ENCODE measurements around the gene ACOT9. TPM values are rescaled to one million over a fixed set of nuclear protein-coding genes. Genes with fewer than 3 reads are reported as not detected.

The ACOT9 gene
- total and polyA plus RNA-seq, 4 donors, result 30.5 to 46.7 (median 45.1) TPM

- Histone ChIP-seq H3K4me1 (ENCODE audit: control insufficient read depth in 5 of 5, insufficient read depth in 5 of 5, low read length in 5 of 5) (peaks cover 0 to 4% (median 2%) of the 10 kb centered on the region in 5 donors), H3K27me3 (ENCODE audit: control insufficient read depth in 3 of 3, insufficient read depth in 3 of 3, low read length in 2 of 3) (peaks cover 0 to 4% (median 0%) of the 10 kb centered on the region in 3 donors), H3K27ac (ENCODE audit: low read depth in 1 of 2, low read length in 1 of 2) (no peak overlapping the region), H3K9me3 (ENCODE audit: control insufficient read depth in 4 of 4, insufficient read depth in 3 of 4, low read length in 3 of 4) (no peaks in the 10 kb centered on the region), H3K36me3 (ENCODE audit: control insufficient read depth in 4 of 4, insufficient read depth in 4 of 4, low read length in 4 of 4) (peaks cover 0 to 1% (median 0%) of the 10 kb centered on the region in 4 donors), H3K9ac (ENCODE audit: insufficient read depth in 1 of 2, low read length in 2 of 2) (no peak overlapping the region), H3K4me3 (no peak overlapping the region)
- ATAC-seq (ENCODE audit: insufficient read depth, low FRiP score), result no peak
- no peak for TF ChIP-seq CTCF (IDR thresholded peaks at IDR 0.05; ENCODE audit: control extremely low read depth, extremely low read depth)
- DNase-seq, result no peak
Observed at GRCh38 chrX:23737413-23737812, 5.7 kb downstream of the ACOT9 start.

GRCh38 chrX:23736030-23736429, 7.0 kb downstream of the ACOT9 start:
- WGBS, 2 donors, result 62 to 80% methylated on average over 3 of the region's 3 CpGs

GRCh38 chrX:23732704-23733103, 10.4 kb downstream of the ACOT9 start:
- peaks cover 0 to 10% (median 2%) of the 10 kb centered on the region in 3 donors for H3K27me3 ChIP-seq (ENCODE audit: control insufficient read depth in 3 of 3, insufficient read depth in 3 of 3, low read length in 2 of 3)
- peaks cover 0 to 5% (median 3%) of the 10 kb centered on the region in 4 donors for H3K36me3 ChIP-seq (ENCODE audit: control insufficient read depth in 4 of 4, insufficient read depth in 4 of 4, low read length in 4 of 4)
- TF ChIP-seq CTCF (IDR thresholded peaks at IDR 0.05; ENCODE audit: control extremely low read depth, extremely low read depth), result no peak
- no peaks in the 10 kb centered on the region for H3K9me3 ChIP-seq (ENCODE audit: control insufficient read depth in 4 of 4, insufficient read depth in 3 of 4, low read length in 3 of 4)
- WGBS, 2 donors, result 51 to 60% methylated on average over 5 of the region's 5 CpGs
- H3K4me3 ChIP-seq, result no peak overlapping the region
- no peak overlapping the region for H3K9ac ChIP-seq (ENCODE audit: insufficient read depth in 1 of 2, low read length in 2 of 2)
- ATAC-seq (ENCODE audit: insufficient read depth, low FRiP score) (no peak), DNase-seq (no peak)
- H3K27ac ChIP-seq (ENCODE audit: low read depth in 1 of 2, low read length in 1 of 2), result no peak overlapping the region
- no peaks in the 10 kb centered on the region for H3K4me1 ChIP-seq (ENCODE audit: control insufficient read depth in 5 of 5, insufficient read depth in 5 of 5, low read length in 5 of 5)

More at GRCh38 chrX:23736030-23736429, 7.0 kb downstream of the ACOT9 start:
- H3K4me3 ChIP-seq, result no peak overlapping the region
- no peak for TF ChIP-seq CTCF (IDR thresholded peaks at IDR 0.05; ENCODE audit: control extremely low read depth, extremely low read depth)
- ATAC-seq (ENCODE audit: insufficient read depth, low FRiP score) (no peak), DNase-seq (no peak)
- no peak overlapping the region for H3K9ac ChIP-seq (ENCODE audit: insufficient read depth in 1 of 2, low read length in 2 of 2)
- H3K27ac ChIP-seq (ENCODE audit: low read depth in 1 of 2, low read length in 1 of 2), result no peak overlapping the region
- no peaks in the 10 kb centered on the region for H3K9me3 ChIP-seq (ENCODE audit: control insufficient read depth in 4 of 4, insufficient read depth in 3 of 4, low read length in 3 of 4)
- peaks cover 0 to 3% (median 0%) of the 10 kb centered on the region in 5 donors for H3K4me1 ChIP-seq (ENCODE audit: control insufficient read depth in 5 of 5, insufficient read depth in 5 of 5, low read length in 5 of 5)
- H3K36me3 ChIP-seq (ENCODE audit: control insufficient read depth in 4 of 4, insufficient read depth in 4 of 4, low read length in 4 of 4), result peaks cover 0 to 2% (median 0%) of the 10 kb centered on the region in 4 donors
- peaks cover 0 to 4% (median 2%) of the 10 kb centered on the region in 3 donors for H3K27me3 ChIP-seq (ENCODE audit: control insufficient read depth in 3 of 3, insufficient read depth in 3 of 3, low read length in 2 of 3)

- TF ChIP-seq CTCF (IDR thresholded peaks at IDR 0.05; ENCODE audit: control extremely low read depth, extremely low read depth), result no peak
- peaks cover 0 to 12% (median 3%) of the 10 kb centered on the region in 4 donors for H3K36me3 ChIP-seq (ENCODE audit: control insufficient read depth in 4 of 4, insufficient read depth in 4 of 4, low read length in 4 of 4)
- H3K27me3 ChIP-seq (ENCODE audit: control insufficient read depth in 3 of 3, insufficient read depth in 3 of 3, low read length in 2 of 3), result peaks cover 0 to 10% (median 2%) of the 10 kb centered on the region in 3 donors
- 67 to 93% methylated on average over 1 of the region's 1 CpG for WGBS, 2 donors
- H3K4me3 ChIP-seq, result no peak overlapping the region
- ATAC-seq (ENCODE audit: insufficient read depth, low FRiP score) (no peak), DNase-seq (no peak)
- H3K27ac ChIP-seq (ENCODE audit: low read depth in 1 of 2, low read length in 1 of 2), result no peak overlapping the region
- H3K9ac ChIP-seq (ENCODE audit: insufficient read depth in 1 of 2, low read length in 2 of 2), result no peak overlapping the region
- H3K9me3 ChIP-seq (ENCODE audit: control insufficient read depth in 4 of 4, insufficient read depth in 3 of 4, low read length in 3 of 4), result no peaks in the 10 kb centered on the region
- no peaks in the 10 kb centered on the region for H3K4me1 ChIP-seq (ENCODE audit: control insufficient read depth in 5 of 5, insufficient read depth in 5 of 5, low read length in 5 of 5)
Observed at GRCh38 chrX:23731951-23732350, 11.1 kb downstream of the ACOT9 start.

Data from lung (tissue), 12 donors.